Neural progenitor cell (in vitro differentiated cells): ENCODE results near the gene NCK2.

ENCODE experiments used
- CTCF ChIP-seq: fragments of 200-600 bp; sonication (generic); IDR thresholded peaks from 2 replicates; pipeline ENCODE4 v1.5.1; 2017; ENCODE audit warnings: antibody characterized with exemption, mild to moderate bottlenecking
- EZH2 ChIP-seq: fragments of 200-600 bp; sonication (generic); IDR thresholded peaks from 2 replicates; pipeline ENCODE4 v1.6.1; 2017; ENCODE audit warnings: antibody characterized with exemption, mild to moderate bottlenecking, moderate library complexity

DNA sequence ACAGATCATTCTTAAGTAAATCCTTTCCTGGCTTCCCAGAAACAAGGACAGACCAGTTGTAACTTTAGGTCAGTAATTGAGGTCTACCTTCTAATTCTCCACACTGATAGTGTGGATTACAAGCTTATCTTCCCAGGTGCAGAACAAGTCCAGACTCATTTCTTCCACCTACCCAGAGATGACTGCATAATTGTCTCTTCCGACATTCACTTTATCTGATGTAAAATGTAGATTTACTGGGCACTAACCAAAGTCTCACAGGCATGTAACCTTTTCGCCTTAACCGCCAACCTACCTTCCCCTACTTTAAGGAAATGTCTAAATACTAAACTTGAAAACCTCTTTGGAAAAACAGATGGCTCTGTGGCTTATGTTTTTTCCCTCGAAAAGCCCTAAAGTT, 96.2 kb downstream of the NCK2 start:
- TF ChIP-seq CTCF (no peak), EZH2 (no peak)
